GM12892 (cell line): Measurements from ENCODE around the gene MTUS2.

Experiments used
- POLR2A ChIP-seq: IDR thresholded peaks from 2 replicates; pipeline ENCODE4 v1.6.1; 2011; ENCODE audit warnings: low read depth, low read length, control low read depth
- POLR2AphosphoS5 ChIP-seq: IDR thresholded peaks from 2 replicates; pipeline ENCODE4 v1.6.1; 2011; ENCODE audit warnings: low read depth, low read length, control low read depth

GRCh38 chr13:29006359-29006850 lies 186.3 kb downstream of the MTUS2 start:
- no peak for TF ChIP-seq POLR2A
- no peak for TF ChIP-seq POLR2AphosphoS5
